Left ventricle myocardium inferior (tissue), 1 donor: ENCODE results near the gene CLDN6. TPM values are rescaled to one million over a fixed set of nuclear protein-coding genes. Genes with fewer than 3 reads are reported as not detected.

Source experiments
- DNase-seq: peaks from one replicate; pipeline ENCODE4 v3.0.0-alpha.2; 2020
- H3K27ac ChIP-seq: fragments of 200-600 bp; replicated peaks from 2 replicates; pipeline ENCODE4 v1.8.0; 2021
- H3K27me3 ChIP-seq: fragments of 200-600 bp; 2 replicates; pipeline ENCODE4 v1.8.0; 2021; ENCODE audit warnings: low read depth
- H3K36me3 ChIP-seq: fragments of 200-600 bp; 2 replicates; pipeline ENCODE4 v1.8.0; 2021
- H3K4me1 ChIP-seq: fragments of 200-600 bp; 2 replicates; pipeline ENCODE4 v1.8.0; 2021
- H3K4me3 ChIP-seq: fragments of 200-600 bp; 2 replicates; pipeline ENCODE4 v1.8.0; 2021; ENCODE audit warnings: mild to moderate bottlenecking, moderate library complexity
- H3K9me3 ChIP-seq: fragments of 200-600 bp; replicated peaks from 2 replicates; pipeline ENCODE4 v1.8.0; 2021
- CTCF ChIP-seq: fragments of 200-600 bp; IDR thresholded peaks from 2 replicates; pipeline ENCODE4 v1.8.0; 2021; ENCODE audit warnings: antibody characterized with exemption, mild to moderate bottlenecking, borderline replicate concordance
- intact Hi-C: fragments of 100-400 bp; cut with micrococcal nuclease; formaldehyde crosslinking; loops from one replicate; pipeline ENCODE4 v1.11.0; 2022
- total RNA-seq: library from RNA; stranded (reverse); fragmentation: NEBNext Ultra II Directional; extraction: Animal tissue kit (Norgen Biotek cat#: 25700); gene quantifications from one replicate; pipeline ENCODE4 v1.2.1, GENCODE V29; 2021
- donor health status: DM: no; HTN: yes; CAD: no; lungs with severe emphysema.

The CLDN6 gene
- total RNA-seq, 1 donor from 2014 or later: not detected

- Histone ChIP-seq H3K27ac (peak overlapping the region; percentile 98), H3K27me3 (peaks cover 42% of the 10 kb centered on the region), H3K9me3 (no peaks in the 10 kb centered on the region), H3K4me1 (peaks cover 60% of the 10 kb centered on the region), H3K36me3 (peaks cover 5% of the 10 kb centered on the region), H3K4me3 (peak overlapping the region; percentile 83)
- TF ChIP-seq CTCF: no peak
- intact Hi-C loops: no loop called here
- no peak for DNase-seq
These were observed 1.7 kb upstream of the CLDN6 start for GRCh38 chr16:3019594-3020246.

- Histone ChIP-seq H3K27ac (no peak overlapping the region), H3K36me3 (peaks cover 5% of the 10 kb centered on the region), H3K9me3 (no peaks in the 10 kb centered on the region), H3K4me1 (peaks cover 37% of the 10 kb centered on the region), H3K27me3 (peaks cover 66% of the 10 kb centered on the region), H3K4me3 (no peak overlapping the region)
- intact Hi-C loops: no loop called here
- no peak for TF ChIP-seq CTCF
- no peak for DNase-seq
These were observed 639 bp downstream of the CLDN6 start for GRCh38 chr16:3017344-3017743.

- intact Hi-C loops: no loop called here
- H3K4me1 ChIP-seq: peaks cover 24% of the 10 kb centered on the region
- no peak overlapping the region for H3K27ac ChIP-seq
- H3K27me3 ChIP-seq: peaks cover 79% of the 10 kb centered on the region
- H3K4me3 ChIP-seq: no peak overlapping the region
- TF ChIP-seq CTCF: no peak
- H3K36me3 ChIP-seq: no peaks in the 10 kb centered on the region
- no peak for DNase-seq
- H3K9me3 ChIP-seq: no peaks in the 10 kb centered on the region
These were observed 2.0 kb downstream of the CLDN6 start for GRCh38 chr16:3015865-3016521.

- no peak for DNase-seq
- H3K4me1 ChIP-seq: peaks cover 15% of the 10 kb centered on the region
- intact Hi-C loops: no loop called here
- H3K27me3 ChIP-seq: peaks cover 89% of the 10 kb centered on the region
- no peak overlapping the region for H3K4me3 ChIP-seq
- TF ChIP-seq CTCF: no peak
- H3K36me3 ChIP-seq: no peaks in the 10 kb centered on the region
- no peaks in the 10 kb centered on the region for H3K9me3 ChIP-seq
- H3K27ac ChIP-seq: no peak overlapping the region
These were observed 3.0 kb downstream of the CLDN6 start for GRCh38 chr16:3014971-3015370.

GRCh38 chr16:3013998-3014690 lies 3.8 kb downstream of the CLDN6 start:
- Histone ChIP-seq H3K4me1 (peaks cover 8% of the 10 kb centered on the region), H3K27ac (no peak overlapping the region), H3K4me3 (no peak overlapping the region), H3K36me3 (no peaks in the 10 kb centered on the region), H3K9me3 (no peaks in the 10 kb centered on the region), H3K27me3 (peaks cover 97% of the 10 kb centered on the region)
- DNase-seq: no peak
- TF ChIP-seq CTCF: no peak
- intact Hi-C loops: no loop called here
